GM18867 (cell line): Measurements from ENCODE around the gene COMP.
"Not testable (repeated sequence)": the region's sequence is repeated elsewhere in the genome, so short reads cannot be mapped to it uniquely, and the experiment has no call there.

Source experiments
- ATAC-seq: cut with Tn5 transposase; IDR thresholded peaks from one replicate; pipeline ENCODE4 v1.9.1; 2021; ENCODE audit warnings: mild to moderate bottlenecking, moderate library complexity; ENCODE audit not compliant: unreplicated experiment

COMP gene

GRCh38 chr19:18733762-18734332 lies 57.3 kb downstream of the COMP start:
- not testable (repeated sequence) for ATAC-seq

- ATAC-seq = no peak
Observed at GRCh38 chr19:18733196-18733647, 57.9 kb downstream of the COMP start.
